Diencephalon (tissue), 1 donor: ENCODE results near the gene DHTKD1. TPM values are rescaled to one million over a fixed set of nuclear protein-coding genes. Genes with fewer than 3 reads are reported as not detected.

ENCODE experiments used
- small RNA-seq: library from RNA; depleted of rRNA; stranded (forward); fragments of <200 nt; gene quantifications from one replicate; pipeline ENCODE3, GENCODE V24; 2014
- total RNA-seq: library from RNA; depleted of rRNA; stranded (reverse); fragments of >200 nt; gene quantifications from one replicate; pipeline ENCODE4 v1.2.3, GENCODE V29; 2014

DHTKD1 gene
- total RNA-seq = 66.2 TPM

GRCh38 chr10:12068449-12069269 is at the start of gene DHTKD1:
DHTKD1 (plus strand) TSS chr10:12068954; CDS start chr10:12069034, 80 bp downstream.

GRCh38 chr10:12042797-12043651 is 25.7 kb upstream of the DHTKD1 start, which contains the start of gene UPF2:
UPF2 (minus strand) TSS chr10:12042809; CDS start chr10:12035423, 7,386 bp downstream.

GRCh38 chr10:12129222-12130111 is 60.7 kb downstream of the DHTKD1 start, which contains the start of gene SEC61A2:
SEC61A2 (plus strand) TSS chr10:12129677; CDS start chr10:12129788, 111 bp downstream.

Small RNA genes within 50 kb of the gene (small RNA-seq; reads per million reads assigned to genes)
- gene MIR548AK = not detected
- gene RNU6-88P = not detected

Other genes with a start within 250 kb of the DHTKD1 start
- gene PROSER2, start 245.6 kb upstream of the DHTKD1 start, total RNA-seq = 0.92 TPM
- 22.6 TPM for gene UPF2, start 26.1 kb upstream of the DHTKD1 start, total RNA-seq
- 87.0 TPM for gene SEC61A2, start 60.7 kb downstream of the DHTKD1 start, total RNA-seq
- 18.2 TPM for gene NUDT5, start 126.9 kb downstream of the DHTKD1 start, total RNA-seq
- gene CDC123, start 127.2 kb downstream of the DHTKD1 start, total RNA-seq = 102 TPM